ENCODE data around the gene TXNDC17. TPM values are rescaled to one million over a fixed set of nuclear protein-coding genes. Genes with fewer than 3 reads are reported as not detected.

The TXNDC17 gene
- total and polyA plus RNA-seq, 7 donors: 27.5 to 159 (median 41.1) TPM

GRCh38 chr17:6666557-6666956 lies 25.7 kb downstream of the TXNDC17 start:
- no peak for TF ChIP-seq CTCF (IDR thresholded peaks at IDR 0.05)
- no peaks in the 10 kb centered on the region for H3K9me3 ChIP-seq
- no peak overlapping the region for H3K4me3 ChIP-seq
- H3K4me1 ChIP-seq: no peaks in the 10 kb centered on the region
- H3K36me3 ChIP-seq (ENCODE audit: insufficient read depth in 1 of 2, low read depth in 1 of 2): no peaks in the 10 kb centered on the region
- WGBS, 3 donors: 91 to 97% (median 93%) methylated on average over 6 of the region's 6 CpGs
- no peak for DNase-seq
- intact Hi-C loops (cut with DNase I): loop anchor here (2.0 to 10.0 kb wide), 3 partner anchors 176 to 338 kb away; no protein-coding TSS in a partner anchor
- no peak for ATAC-seq
- peaks cover 0 to 9% (median 2%) of the 10 kb centered on the region in 3 donors for H3K27me3 ChIP-seq (ENCODE audit: insufficient read depth in 3 of 3, low read length in 2 of 3)
- no peak overlapping the region for H3K27ac ChIP-seq

GRCh38 chr17:6667516-6667915 lies 26.7 kb downstream of the TXNDC17 start:
- no peak for TF ChIP-seq CTCF (IDR thresholded peaks at IDR 0.05)
- no peak overlapping the region for H3K27ac ChIP-seq
- no peaks in the 10 kb centered on the region for H3K9me3 ChIP-seq
- no peaks in the 10 kb centered on the region for H3K4me1 ChIP-seq
- intact Hi-C loops (cut with DNase I): loop anchor here (2.0 to 10.0 kb wide), 3 partner anchors 175 to 337 kb away; no protein-coding TSS in a partner anchor
- H3K4me3 ChIP-seq: no peak overlapping the region
- no peak for DNase-seq
- H3K36me3 ChIP-seq (ENCODE audit: insufficient read depth in 1 of 2, low read depth in 1 of 2): no peaks in the 10 kb centered on the region
- 49 to 63% (median 54%) methylated on average over 6 of the region's 6 CpGs for WGBS, 3 donors
- ATAC-seq: no peak
- H3K27me3 ChIP-seq (ENCODE audit: insufficient read depth in 3 of 3, low read length in 2 of 3): peaks cover 0 to 14% (median 2%) of the 10 kb centered on the region in 3 donors

- peaks cover 0 to 14% (median 2%) of the 10 kb centered on the region in 3 donors for H3K27me3 ChIP-seq (ENCODE audit: insufficient read depth in 3 of 3, low read length in 2 of 3)
- intact Hi-C loops (cut with DNase I): loop anchor here (5.0 to 10.0 kb wide), 2 partner anchors 334 to 337 kb away; no protein-coding TSS in a partner anchor
Measured at GRCh38 chr17:6668219-6668618, 27.4 kb downstream of the TXNDC17 start.

GRCh38 chr17:6668727-6669425 lies 28.0 kb downstream of the TXNDC17 start:
- intact Hi-C loops (cut with DNase I): loop anchor here (5.0 to 10.0 kb wide), 2 partner anchors 333 to 336 kb away; no protein-coding TSS in a partner anchor

More at GRCh38 chr17:6668219-6668618, 27.4 kb downstream of the TXNDC17 start:
- Histone ChIP-seq H3K36me3 (ENCODE audit: insufficient read depth in 1 of 2, low read depth in 1 of 2) (no peaks in the 10 kb centered on the region), H3K4me1 (no peaks in the 10 kb centered on the region), H3K9me3 (no peaks in the 10 kb centered on the region), H3K27ac (no peak overlapping the region), H3K4me3 (no peak overlapping the region)
- ATAC-seq: no peak
- 67 to 79% (median 73%) methylated on average over 17 of the region's 17 CpGs for WGBS, 3 donors
- no peak for TF ChIP-seq CTCF (IDR thresholded peaks at IDR 0.05)
- DNase-seq: no peak

More at GRCh38 chr17:6668727-6669425, 28.0 kb downstream of the TXNDC17 start:
- Histone ChIP-seq H3K9me3 (no peaks in the 10 kb centered on the region), H3K4me1 (no peaks in the 10 kb centered on the region), H3K27me3 (ENCODE audit: insufficient read depth in 3 of 3, low read length in 2 of 3) (peaks cover 0 to 14% (median 2%) of the 10 kb centered on the region in 3 donors), H3K4me3 (no peak overlapping the region), H3K36me3 (ENCODE audit: insufficient read depth in 1 of 2, low read depth in 1 of 2) (no peaks in the 10 kb centered on the region), H3K27ac (no peak overlapping the region)
- WGBS, 3 donors: 60 to 68% (median 62%) methylated on average over 14 of the region's 14 CpGs
- ATAC-seq: no peak
- DNase-seq: no peak
- TF ChIP-seq CTCF (IDR thresholded peaks at IDR 0.05): no peak

All from psoas muscle (tissue), 8 donors.